K562 (cell line): ENCODE measurements around the gene APOLD1. TPM values are rescaled to one million over a fixed set of nuclear protein-coding genes. Genes with fewer than 3 reads are reported as not detected.

Experiments
- ATF7 ChIP-seq: fragments of 450-650 bp; IDR thresholded peaks from 2 replicates; pipeline ENCODE4 v1.7.1; 2014; ENCODE audit warnings: mild to moderate bottlenecking, moderate library complexity
- CTBP1 ChIP-seq: fragments of 450-650 bp; IDR thresholded peaks from 2 replicates; pipeline ENCODE4 v1.6.1; 2016; ENCODE audit warnings: borderline replicate concordance
- NFIC ChIP-seq: fragments of 450-650 bp; IDR thresholded peaks from 2 replicates; pipeline ENCODE4 v1.6.1; 2017; ENCODE audit warnings: mild to moderate bottlenecking, inconsistent platforms
- POU5F1 ChIP-seq: fragments of 150-350 bp; IDR thresholded peaks from 2 replicates; pipeline ENCODE4 v1.6.1; 2014; ENCODE audit warnings: borderline replicate concordance, low read length, low read depth, mild to moderate bottlenecking; ENCODE audit not compliant: partially characterized antibody
- RBFOX2 ChIP-seq: fragments of 200-400 bp; formaldehyde crosslinking; IDR thresholded peaks from 2 replicates; pipeline ENCODE4 v1.6.1; 2017; ENCODE audit warnings: low read depth, mild to moderate bottlenecking, low read length, moderate library complexity
- ZFX ChIP-seq: sonication (generic); formaldehyde crosslinking; IDR thresholded peaks from 2 replicates; pipeline ENCODE4 v1.8.0; 2022; ENCODE audit warnings: mild to moderate bottlenecking, missing genetic modification reagents, moderate library complexity
- ZSCAN29 ChIP-seq: fragments of 450-650 bp; IDR thresholded peaks from 2 replicates; pipeline ENCODE4 v1.6.1; 2017
- polyA plus RNA-seq, 8 experiments: library from polyadenylated mRNA; depleted of rRNA in 4 of 8; stranded (reverse) in 5 of 8; unstranded in 3 of 8; fragments of >200 nt; fragmentation: Nextera tagmentation in 2 of 8; fragmentation: Illumina TruSeq in 1 of 8; extraction: Ambion mirVana in 2 of 8; extraction: Trizol in 1 of 8; gene quantifications; 2 replicates each; pipeline versions ENCODE4 v1.2.1 to v1.2.3, GENCODE V29; 2011 to 2014; ENCODE audit warnings: inconsistent platforms in 1 of 8, missing spikeins in 1 of 8
- total RNA-seq, 7 experiments: library from RNA; depleted of rRNA in 6 of 7; stranded (reverse); fragments of >200 nt in 6 of 7; fragmentation: Illumina TruSeq in 2 of 7; extraction: Trizol in 2 of 7; gene quantifications; 2 replicates each; pipeline versions ENCODE4 v1.2.1 to v1.2.3, GENCODE V29; 2011 to 2021; ENCODE audit warnings: low replicate concordance in 1 of 7
- TF ChIP-seq, protein P1 (sequence below), 3 experiments: fragments of 200-800 bp in 1 of 3; fragments of 250-450 bp in 1 of 3; fragments of 450-650 bp in 1 of 3; sonication (Bioruptor Pico) in 1 of 3; sonication (Bioruptor generic) in 1 of 3; formaldehyde crosslinking in 1 of 3; IDR thresholded peaks; 2 replicates each; pipeline versions ENCODE4 v1.6.1 to v1.8.0; 2016 to 2022; ENCODE audit warnings: mild to moderate bottlenecking in 2 of 3, missing genetic modification characterization in 2 of 3, missing compliant biosample characterization in 1 of 3, moderate library complexity in 1 of 3
- TF ChIP-seq, protein P2 (sequence below): fragments of 450-650 bp; IDR thresholded peaks from one replicate; pipeline ENCODE4 v1.6.1; 2018; ENCODE audit warnings: mild to moderate bottlenecking, moderate library complexity; ENCODE audit not compliant: partially characterized antibody

Gene APOLD1
- total and polyA plus RNA-seq, 9 of the 15 experiments (the other 6 are each of a cell fraction or from before 2014, with no cell fraction given) = 0.28 to 1.1 (median 0.61) TPM

GRCh38 chr12:12786706-12787601, 1.5 kb downstream of the APOLD1 start (continued):
- TF ChIP-seq ZFX (CRISPR knock-in tag) (peak; percentile 87), NFIC (peak; percentile 52), RBFOX2 (peak; percentile 96), POU5F1 (peak; percentile 35), ZSCAN29 (no peak), CTBP1 (0 out of 2 replicates have a peak, but pooled peaks have one; percentile 38), ATF7 (peak; percentile 56; the same call in 1 of the 2 replicates)
- TF ChIP-seq, protein P1, sequence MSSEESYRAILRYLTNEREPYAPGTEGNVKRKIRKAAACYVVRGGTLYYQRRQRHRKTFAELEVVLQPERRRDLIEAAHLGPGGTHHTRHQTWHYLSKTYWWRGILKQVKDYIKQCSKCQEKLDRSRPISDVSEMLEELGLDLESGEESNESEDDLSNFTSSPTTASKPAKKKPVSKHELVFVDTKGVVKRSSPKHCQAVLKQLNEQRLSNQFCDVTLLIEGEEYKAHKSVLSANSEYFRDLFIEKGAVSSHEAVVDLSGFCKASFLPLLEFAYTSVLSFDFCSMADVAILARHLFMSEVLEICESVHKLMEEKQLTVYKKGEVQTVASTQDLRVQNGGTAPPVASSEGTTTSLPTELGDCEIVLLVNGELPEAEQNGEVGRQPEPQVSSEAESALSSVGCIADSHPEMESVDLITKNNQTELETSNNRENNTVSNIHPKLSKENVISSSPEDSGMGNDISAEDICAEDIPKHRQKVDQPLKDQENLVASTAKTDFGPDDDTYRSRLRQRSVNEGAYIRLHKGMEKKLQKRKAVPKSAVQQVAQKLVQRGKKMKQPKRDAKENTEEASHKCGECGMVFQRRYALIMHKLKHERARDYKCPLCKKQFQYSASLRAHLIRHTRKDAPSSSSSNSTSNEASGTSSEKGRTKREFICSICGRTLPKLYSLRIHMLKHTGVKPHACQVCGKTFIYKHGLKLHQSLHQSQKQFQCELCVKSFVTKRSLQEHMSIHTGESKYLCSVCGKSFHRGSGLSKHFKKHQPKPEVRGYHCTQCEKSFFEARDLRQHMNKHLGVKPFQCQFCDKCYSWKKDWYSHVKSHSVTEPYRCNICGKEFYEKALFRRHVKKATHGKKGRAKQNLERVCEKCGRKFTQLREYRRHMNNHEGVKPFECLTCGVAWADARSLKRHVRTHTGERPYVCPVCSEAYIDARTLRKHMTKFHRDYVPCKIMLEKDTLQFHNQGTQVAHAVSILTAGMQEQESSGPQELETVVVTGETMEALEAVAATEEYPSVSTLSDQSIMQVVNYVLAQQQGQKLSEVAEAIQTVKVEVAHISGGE (CRISPR knock-in tag; IDR thresholded peaks at IDR 0.05) = no peak
- TF ChIP-seq, protein P2, sequence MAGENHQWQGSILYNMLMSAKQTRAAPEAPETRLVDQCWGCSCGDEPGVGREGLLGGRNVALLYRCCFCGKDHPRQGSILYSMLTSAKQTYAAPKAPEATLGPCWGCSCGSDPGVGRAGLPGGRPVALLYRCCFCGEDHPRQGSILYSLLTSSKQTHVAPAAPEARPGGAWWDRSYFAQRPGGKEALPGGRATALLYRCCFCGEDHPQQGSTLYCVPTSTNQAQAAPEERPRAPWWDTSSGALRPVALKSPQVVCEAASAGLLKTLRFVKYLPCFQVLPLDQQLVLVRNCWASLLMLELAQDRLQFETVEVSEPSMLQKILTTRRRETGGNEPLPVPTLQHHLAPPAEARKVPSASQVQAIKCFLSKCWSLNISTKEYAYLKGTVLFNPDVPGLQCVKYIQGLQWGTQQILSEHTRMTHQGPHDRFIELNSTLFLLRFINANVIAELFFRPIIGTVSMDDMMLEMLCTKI = no peak
